SK-N-MC (cell line): ENCODE measurements around the gene KRT73.

ENCODE experiments used
- EZH2 ChIP-seq: fragments of 200-600 bp; sonication (generic); IDR thresholded peaks from one replicate; pipeline ENCODE4 v1.6.1; 2017; ENCODE audit warnings: antibody characterized with exemption
- POLR2AphosphoS5 ChIP-seq: IDR thresholded peaks from 2 replicates; pipeline ENCODE4 v1.6.1; 2012; ENCODE audit warnings: mild to moderate bottlenecking, low read depth, low read length, borderline replicate concordance

DNA sequence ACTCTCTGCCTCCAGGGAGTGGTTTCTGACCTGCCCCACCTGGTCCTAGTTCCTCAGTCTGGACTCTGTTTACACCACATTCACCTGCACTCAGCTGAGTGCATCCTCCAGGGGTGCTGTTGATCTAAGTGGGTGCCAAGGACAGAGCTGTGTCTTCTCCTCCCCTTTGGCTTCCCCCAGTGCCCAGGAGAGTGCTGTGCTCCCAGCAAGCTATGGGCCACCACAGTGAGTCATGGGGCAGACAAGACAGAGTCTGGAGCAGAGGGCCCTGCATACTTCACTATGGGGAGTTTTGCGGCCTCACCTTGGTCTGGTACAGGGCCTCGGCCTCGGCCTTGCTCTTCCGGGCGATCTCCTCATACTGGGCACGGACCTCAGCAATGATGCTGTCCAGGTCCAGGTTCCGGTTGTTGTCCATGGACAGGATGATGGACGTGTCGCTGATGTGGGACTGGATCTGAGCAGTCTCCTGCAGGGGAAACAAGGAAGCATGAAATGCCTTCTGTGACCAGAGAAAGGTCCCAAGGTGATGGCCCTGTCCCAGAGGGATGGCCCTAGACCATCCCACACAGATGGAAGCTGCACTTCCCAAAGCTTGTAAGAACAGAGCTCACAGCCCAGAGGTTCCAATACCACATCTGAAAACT is 4.9 kb downstream of the KRT73 start:
- no peak for TF ChIP-seq EZH2
- no peak for TF ChIP-seq POLR2AphosphoS5
